ENCODE results near the gene ZNF263. TPM values are rescaled to one million over a fixed set of nuclear protein-coding genes. Genes with fewer than 3 reads are reported as not detected.

ZNF263 gene
- total and polyA plus RNA-seq, 10 of the 15 experiments (the other 5 are each of a cell fraction or from before 2014, with no cell fraction given), result 4.7 to 45.6 (median 24.5) TPM

DNA sequence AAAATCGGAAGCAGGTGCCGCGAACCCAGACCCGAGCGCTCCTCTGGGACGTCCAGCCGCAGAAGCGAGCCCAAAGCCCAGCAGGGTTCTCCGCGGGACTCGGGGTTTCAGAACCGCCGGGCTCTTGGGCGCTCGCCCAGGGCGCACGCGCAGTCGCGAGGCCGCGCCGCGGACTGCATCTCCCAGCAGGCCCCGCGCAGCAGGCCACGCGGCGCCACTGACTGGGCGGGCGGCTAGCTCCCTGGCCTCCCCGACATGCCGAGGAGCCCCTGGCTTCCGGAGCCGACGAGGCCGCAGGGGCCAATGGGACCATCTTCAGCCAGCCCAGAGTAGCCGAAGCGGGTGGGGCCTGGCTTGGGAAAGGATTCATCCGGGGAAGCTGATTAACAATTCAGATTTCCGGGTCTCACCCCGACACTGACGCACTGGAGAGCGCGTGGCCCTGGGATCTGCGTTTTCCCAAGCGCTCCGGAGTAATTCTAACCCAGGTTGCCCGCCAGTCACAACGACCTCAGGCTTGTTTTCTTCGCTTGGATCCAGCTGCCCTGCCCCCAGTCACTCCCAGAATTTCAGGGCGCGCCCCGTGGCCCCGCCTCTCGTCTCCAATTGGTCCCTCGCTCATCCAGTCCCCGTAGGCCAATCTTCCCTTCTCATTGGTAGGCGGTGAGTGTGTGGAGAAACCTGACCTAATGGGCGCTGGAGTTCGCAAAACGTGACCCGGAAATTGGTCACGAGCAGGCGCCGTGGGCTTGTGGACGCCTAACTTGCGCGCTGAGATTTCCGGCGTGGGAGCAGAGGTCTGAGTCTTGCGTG is at the start of gene ZNF263 (continued):
- TF ChIP-seq, protein P1, sequence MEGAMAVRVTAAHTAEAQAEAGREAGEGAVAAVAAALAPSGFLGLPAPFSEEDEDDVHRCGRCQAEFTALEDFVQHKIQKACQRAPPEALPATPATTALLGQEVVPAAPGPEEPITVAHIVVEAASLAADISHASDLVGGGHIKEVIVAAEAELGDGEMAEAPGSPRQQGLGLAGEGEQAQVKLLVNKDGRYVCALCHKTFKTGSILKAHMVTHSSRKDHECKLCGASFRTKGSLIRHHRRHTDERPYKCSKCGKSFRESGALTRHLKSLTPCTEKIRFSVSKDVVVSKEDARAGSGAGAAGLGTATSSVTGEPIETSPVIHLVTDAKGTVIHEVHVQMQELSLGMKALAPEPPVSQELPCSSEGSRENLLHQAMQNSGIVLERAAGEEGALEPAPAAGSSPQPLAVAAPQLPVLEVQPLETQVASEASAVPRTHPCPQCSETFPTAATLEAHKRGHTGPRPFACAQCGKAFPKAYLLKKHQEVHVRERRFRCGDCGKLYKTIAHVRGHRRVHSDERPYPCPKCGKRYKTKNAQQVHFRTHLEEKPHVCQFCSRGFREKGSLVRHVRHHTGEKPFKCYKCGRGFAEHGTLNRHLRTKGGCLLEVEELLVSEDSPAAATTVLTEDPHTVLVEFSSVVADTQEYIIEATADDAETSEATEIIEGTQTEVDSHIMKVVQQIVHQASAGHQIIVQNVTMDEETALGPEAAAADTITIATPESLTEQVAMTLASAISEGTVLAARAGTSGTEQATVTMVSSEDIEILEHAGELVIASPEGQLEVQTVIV (IDR thresholded peaks at IDR 0.05; ENCODE audit: borderline replicate concordance, partially characterized antibody), result no peak
- TF ChIP-seq, protein P2, sequence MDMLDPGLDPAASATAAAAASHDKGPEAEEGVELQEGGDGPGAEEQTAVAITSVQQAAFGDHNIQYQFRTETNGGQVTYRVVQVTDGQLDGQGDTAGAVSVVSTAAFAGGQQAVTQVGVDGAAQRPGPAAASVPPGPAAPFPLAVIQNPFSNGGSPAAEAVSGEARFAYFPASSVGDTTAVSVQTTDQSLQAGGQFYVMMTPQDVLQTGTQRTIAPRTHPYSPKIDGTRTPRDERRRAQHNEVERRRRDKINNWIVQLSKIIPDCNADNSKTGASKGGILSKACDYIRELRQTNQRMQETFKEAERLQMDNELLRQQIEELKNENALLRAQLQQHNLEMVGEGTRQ (IDR thresholded peaks at IDR 0.05; ENCODE audit: borderline replicate concordance, low read depth, low read length), result peak; percentile 83
- TF ChIP-seq, protein P3, sequence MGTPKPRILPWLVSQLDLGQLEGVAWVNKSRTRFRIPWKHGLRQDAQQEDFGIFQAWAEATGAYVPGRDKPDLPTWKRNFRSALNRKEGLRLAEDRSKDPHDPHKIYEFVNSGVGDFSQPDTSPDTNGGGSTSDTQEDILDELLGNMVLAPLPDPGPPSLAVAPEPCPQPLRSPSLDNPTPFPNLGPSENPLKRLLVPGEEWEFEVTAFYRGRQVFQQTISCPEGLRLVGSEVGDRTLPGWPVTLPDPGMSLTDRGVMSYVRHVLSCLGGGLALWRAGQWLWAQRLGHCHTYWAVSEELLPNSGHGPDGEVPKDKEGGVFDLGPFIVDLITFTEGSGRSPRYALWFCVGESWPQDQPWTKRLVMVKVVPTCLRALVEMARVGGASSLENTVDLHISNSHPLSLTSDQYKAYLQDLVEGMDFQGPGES (IDR thresholded peaks at IDR 0.05), result peak; percentile 16
- TF ChIP-seq SMC3 (IDR thresholded peaks at IDR 0.05; ENCODE audit: borderline replicate concordance, low read length) (no peak), ZNF274 (IDR thresholded peaks at IDR 0.05; ENCODE audit: insufficient read depth, insufficient read length) (no peak), ZBED1 (IDR thresholded peaks at IDR 0.05; ENCODE audit: borderline replicate concordance) (no peak), CHD2 (IDR thresholded peaks at IDR 0.05; ENCODE audit: borderline replicate concordance, low read depth, low read length) (peak; percentile 86), ZSCAN29 (IDR thresholded peaks at IDR 0.05) (no peak), SIX5 (IDR thresholded peaks at IDR 0.05; ENCODE audit: low read depth, low read length, severe bottlenecking) (peak; percentile 82), CEBPB (IDR thresholded peaks at IDR 0.05; ENCODE audit: borderline replicate concordance in 1 of 2, low read depth in 2 of 2, low read length in 2 of 2) (0 out of 4 replicates have a peak, but pooled peaks of 1 of the 2 experiments have one; percentile 18), SMARCA5 (IDR thresholded peaks at IDR 0.05) (peak; percentile 75), CHD4 (IDR thresholded peaks at IDR 0.05) (no peak)
- TF ChIP-seq, protein P4, sequence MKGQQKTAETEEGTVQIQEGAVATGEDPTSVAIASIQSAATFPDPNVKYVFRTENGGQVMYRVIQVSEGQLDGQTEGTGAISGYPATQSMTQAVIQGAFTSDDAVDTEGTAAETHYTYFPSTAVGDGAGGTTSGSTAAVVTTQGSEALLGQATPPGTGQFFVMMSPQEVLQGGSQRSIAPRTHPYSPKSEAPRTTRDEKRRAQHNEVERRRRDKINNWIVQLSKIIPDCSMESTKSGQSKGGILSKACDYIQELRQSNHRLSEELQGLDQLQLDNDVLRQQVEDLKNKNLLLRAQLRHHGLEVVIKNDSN (IDR thresholded peaks at IDR 0.05; ENCODE audit: borderline replicate concordance, extremely low read length, insufficient read depth, low read depth, low read length), result peak; percentile 88
- TF ChIP-seq, protein P5, sequence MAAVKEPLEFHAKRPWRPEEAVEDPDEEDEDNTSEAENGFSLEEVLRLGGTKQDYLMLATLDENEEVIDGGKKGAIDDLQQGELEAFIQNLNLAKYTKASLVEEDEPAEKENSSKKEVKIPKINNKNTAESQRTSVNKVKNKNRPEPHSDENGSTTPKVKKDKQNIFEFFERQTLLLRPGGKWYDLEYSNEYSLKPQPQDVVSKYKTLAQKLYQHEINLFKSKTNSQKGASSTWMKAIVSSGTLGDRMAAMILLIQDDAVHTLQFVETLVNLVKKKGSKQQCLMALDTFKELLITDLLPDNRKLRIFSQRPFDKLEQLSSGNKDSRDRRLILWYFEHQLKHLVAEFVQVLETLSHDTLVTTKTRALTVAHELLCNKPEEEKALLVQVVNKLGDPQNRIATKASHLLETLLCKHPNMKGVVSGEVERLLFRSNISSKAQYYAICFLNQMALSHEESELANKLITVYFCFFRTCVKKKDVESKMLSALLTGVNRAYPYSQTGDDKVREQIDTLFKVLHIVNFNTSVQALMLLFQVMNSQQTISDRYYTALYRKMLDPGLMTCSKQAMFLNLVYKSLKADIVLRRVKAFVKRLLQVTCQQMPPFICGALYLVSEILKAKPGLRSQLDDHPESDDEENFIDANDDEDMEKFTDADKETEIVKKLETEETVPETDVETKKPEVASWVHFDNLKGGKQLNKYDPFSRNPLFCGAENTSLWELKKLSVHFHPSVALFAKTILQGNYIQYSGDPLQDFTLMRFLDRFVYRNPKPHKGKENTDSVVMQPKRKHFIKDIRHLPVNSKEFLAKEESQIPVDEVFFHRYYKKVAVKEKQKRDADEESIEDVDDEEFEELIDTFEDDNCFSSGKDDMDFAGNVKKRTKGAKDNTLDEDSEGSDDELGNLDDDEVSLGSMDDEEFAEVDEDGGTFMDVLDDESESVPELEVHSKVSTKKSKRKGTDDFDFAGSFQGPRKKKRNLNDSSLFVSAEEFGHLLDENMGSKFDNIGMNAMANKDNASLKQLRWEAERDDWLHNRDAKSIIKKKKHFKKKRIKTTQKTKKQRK (IDR thresholded peaks at IDR 0.05; ENCODE audit: low read depth, low read length), result 0 out of 2 replicates have a peak, but pooled peaks have one; percentile 22
- TF ChIP-seq, protein P6, sequence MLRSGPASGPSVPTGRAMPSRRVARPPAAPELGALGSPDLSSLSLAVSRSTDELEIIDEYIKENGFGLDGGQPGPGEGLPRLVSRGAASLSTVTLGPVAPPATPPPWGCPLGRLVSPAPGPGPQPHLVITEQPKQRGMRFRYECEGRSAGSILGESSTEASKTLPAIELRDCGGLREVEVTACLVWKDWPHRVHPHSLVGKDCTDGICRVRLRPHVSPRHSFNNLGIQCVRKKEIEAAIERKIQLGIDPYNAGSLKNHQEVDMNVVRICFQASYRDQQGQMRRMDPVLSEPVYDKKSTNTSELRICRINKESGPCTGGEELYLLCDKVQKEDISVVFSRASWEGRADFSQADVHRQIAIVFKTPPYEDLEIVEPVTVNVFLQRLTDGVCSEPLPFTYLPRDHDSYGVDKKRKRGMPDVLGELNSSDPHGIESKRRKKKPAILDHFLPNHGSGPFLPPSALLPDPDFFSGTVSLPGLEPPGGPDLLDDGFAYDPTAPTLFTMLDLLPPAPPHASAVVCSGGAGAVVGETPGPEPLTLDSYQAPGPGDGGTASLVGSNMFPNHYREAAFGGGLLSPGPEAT (IDR thresholded peaks at IDR 0.05; ENCODE audit: low read depth), result peak; percentile 86
- TF ChIP-seq, protein P7, sequence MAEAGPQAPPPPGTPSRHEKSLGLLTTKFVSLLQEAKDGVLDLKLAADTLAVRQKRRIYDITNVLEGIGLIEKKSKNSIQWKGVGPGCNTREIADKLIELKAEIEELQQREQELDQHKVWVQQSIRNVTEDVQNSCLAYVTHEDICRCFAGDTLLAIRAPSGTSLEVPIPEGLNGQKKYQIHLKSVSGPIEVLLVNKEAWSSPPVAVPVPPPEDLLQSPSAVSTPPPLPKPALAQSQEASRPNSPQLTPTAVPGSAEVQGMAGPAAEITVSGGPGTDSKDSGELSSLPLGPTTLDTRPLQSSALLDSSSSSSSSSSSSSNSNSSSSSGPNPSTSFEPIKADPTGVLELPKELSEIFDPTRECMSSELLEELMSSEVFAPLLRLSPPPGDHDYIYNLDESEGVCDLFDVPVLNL (IDR thresholded peaks at IDR 0.05; ENCODE audit: low read depth, low read length), result 0 out of 2 replicates have a peak, but pooled peaks have one; percentile 4
